AG09309 (cell line): ENCODE data around the gene LTO1.

Experiments
- DNase-seq: peaks from one replicate; pipeline ENCODE4 v3.0.0-alpha.2; 2010; ENCODE audit warnings: low read depth
- H3K4me3 ChIP-seq: 2 replicates; pipeline ENCODE4 v1.5.1; 2011; ENCODE audit warnings: mild to moderate bottlenecking, low read depth, low read length, moderate library complexity; ENCODE audit not compliant: control insufficient read depth
- CTCF ChIP-seq: IDR thresholded peaks from 2 replicates; pipeline ENCODE4 v1.5.1; 2011; ENCODE audit warnings: mild to moderate bottlenecking, low read depth, low read length, inconsistent platforms; ENCODE audit not compliant: insufficient read depth, control insufficient read depth; ENCODE audit errors: missing control alignments

LTO1 gene

DNA sequence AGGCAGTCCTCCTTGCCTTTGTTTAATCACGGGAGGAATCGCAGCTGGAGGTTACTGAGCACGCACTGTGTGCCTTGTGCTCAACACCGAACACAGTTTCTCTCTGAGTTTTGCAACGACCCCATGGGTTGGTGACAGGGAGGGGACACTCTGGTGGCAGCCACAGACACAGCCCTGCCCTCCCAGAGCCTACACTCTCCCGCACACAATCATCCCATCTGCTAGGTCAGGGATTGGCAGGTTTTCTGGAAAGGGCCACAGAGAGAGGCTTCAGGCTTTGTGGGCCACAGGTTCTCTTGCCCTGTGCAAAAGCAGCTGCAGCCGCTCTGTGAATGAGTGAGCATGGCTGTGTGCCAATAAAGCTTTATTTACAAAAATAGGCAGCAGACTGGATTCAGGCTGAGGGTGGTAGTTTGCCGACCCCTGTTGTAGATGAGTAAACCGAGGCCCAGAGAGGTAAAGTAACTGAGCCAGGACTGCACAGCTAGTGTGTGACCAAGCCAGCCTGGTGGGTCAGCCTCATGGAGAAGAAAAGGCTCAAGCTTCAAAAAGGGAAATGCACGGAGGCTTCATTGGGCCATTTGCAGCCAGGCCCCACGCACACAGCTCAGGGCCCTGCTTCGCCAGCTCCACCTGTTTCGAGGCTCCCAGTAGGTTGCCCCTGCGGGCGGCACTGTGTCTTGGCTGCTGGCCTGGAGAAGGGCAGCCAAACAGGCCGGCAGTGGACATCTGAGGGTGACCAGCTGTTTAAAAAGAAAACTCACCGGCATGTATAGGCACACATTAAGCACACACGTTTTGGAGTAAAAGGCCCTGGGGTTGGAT lies 16.3 kb downstream of the LTO1 start:
- no peak for DNase-seq
- no peak overlapping the region for H3K4me3 ChIP-seq
- no peak for TF ChIP-seq CTCF

DNA sequence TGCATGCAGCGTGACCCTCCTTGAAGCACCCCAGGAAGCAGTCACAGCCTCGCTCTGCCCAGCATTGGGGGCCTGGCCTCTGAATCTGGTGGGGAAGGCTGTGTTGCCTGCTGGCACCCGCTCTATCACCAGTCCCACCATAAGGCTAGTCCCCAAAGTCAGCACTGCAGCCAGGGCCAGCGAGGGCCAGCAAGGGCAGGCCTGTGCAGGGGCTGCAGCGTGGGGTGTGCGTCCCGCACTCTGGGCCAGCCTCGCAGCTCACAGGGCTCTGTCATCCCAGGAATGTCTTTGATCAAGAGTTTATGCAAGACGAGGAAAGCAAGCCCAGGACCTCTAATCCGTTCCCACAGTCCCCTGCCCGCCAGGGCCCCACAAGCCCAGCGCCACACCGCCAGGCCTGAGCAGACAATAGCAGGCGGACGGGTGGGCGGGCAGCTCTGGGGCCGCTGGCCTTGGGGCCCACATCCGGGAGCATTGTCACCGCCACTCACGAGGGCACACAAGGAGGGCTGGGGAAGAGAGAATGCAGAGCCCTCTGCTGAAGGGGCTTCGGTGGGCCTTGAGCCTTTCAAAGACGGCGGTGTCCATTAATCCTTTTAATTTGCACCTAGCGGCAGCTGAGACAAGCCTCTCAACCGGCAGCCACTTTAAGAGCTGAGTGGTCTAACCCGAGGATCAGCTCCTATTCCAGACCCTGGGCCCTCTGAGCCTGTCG lies 17.1 kb downstream of the LTO1 start:
- DNase-seq, result no peak
- no peak overlapping the region for H3K4me3 ChIP-seq
- no peak for TF ChIP-seq CTCF

DNA sequence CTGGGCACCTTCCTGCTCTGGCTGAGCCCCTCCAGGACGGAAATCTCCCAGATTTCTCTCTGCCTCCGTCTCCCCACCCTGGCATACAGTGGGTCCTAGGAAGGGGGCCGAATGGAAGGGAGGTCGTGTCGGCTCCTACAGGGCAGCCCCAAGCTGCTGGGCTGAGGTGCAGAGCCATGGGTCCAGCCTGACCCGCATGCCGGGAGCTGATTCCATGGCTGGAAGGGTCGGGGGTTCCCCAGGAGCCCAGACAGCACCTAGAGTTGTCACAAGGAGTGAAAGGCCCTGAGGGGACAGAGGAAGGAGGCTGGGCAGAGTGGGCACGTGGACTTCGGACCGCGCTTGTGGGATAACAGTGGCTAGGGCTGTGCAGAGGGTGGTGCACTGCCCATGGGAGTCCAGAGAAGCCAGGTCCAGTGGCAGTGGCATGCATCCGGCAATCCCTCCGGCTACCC lies 17.7 kb downstream of the LTO1 start:
- DNase-seq, result no peak
- no peak for TF ChIP-seq CTCF
- no peak overlapping the region for H3K4me3 ChIP-seq

GRCh38 chr11:69656536-69657455 lies 18.4 kb downstream of the LTO1 start:
- no peak for TF ChIP-seq CTCF
- H3K4me3 ChIP-seq, result no peak overlapping the region
- no peak for DNase-seq

- no peak overlapping the region for H3K4me3 ChIP-seq
- DNase-seq, result no peak
- no peak for TF ChIP-seq CTCF
These were observed 19.4 kb downstream of the LTO1 start for GRCh38 chr11:69655479-69656428.
